ENCODE data around the gene TMEM117.
"Not testable (repeated sequence)": the region's sequence is repeated elsewhere in the genome, so short reads cannot be mapped to it uniquely, and the experiment has no call there.

Gene TMEM117

DNA sequence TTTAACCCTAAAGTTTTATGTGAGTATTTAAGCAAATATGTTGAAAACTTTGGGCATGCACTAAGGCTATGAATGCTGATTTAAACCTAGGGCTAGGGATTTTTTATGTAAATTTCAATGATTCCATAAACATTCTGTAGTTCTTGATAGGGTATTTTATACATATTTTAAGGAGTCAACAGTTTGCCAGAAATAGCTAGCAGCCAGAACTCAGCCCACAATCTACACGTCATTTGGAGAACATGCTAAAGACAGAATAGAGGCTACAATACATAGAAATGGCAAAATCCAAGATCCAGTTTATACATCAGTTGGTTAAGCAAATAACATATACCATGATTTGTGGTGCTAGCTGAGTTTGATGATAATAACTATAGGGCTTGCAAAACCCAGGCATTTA lies 184.7 kb downstream of the TMEM117 start:
- H3K27ac Mint-ChIP-seq: no peak overlapping the region
- H3K36me3 Mint-ChIP-seq: no peaks in the 10 kb centered on the region
- no peaks in the 10 kb centered on the region for H3K27me3 Mint-ChIP-seq
- DNase-seq: no peak
- H3K9me3 Mint-ChIP-seq: no peaks in the 10 kb centered on the region
- CTCF ChIA-PET: no interaction called here
- H3K4me3 Mint-ChIP-seq: no peak overlapping the region
- H3K4me1 Mint-ChIP-seq: no peaks in the 10 kb centered on the region

DNA sequence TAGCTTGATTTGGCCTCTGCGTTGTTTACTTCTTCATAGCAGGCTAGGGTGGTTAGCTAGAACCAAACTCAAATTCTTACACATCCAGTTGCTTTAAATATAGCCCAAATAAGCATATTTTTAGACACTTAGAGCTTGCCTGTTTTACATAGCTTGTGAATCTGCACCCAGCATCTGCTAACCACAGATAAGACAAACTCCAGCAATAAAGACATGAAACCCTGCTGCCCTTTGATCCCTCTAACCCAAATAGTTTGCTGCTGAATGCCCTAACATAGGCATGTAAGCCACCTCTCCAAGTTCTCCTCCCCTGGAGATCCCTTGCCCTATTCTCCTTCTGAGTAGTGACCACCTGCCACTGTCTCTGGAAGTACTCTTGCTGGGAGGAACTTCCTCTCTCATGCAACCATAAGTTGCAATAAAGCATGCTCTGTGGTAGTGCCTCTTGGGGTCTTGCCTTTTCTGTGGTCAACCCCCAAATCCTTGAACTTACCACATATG lies 185.6 kb downstream of the TMEM117 start:
- Mint-ChIP-seq H3K9me3 (no peaks in the 10 kb centered on the region), H3K4me3 (no peak overlapping the region), H3K4me1 (no peaks in the 10 kb centered on the region), H3K27ac (no peak overlapping the region), H3K27me3 (no peaks in the 10 kb centered on the region), H3K36me3 (no peaks in the 10 kb centered on the region)
- CTCF ChIA-PET: no interaction called here
- DNase-seq: no peak

DNA sequence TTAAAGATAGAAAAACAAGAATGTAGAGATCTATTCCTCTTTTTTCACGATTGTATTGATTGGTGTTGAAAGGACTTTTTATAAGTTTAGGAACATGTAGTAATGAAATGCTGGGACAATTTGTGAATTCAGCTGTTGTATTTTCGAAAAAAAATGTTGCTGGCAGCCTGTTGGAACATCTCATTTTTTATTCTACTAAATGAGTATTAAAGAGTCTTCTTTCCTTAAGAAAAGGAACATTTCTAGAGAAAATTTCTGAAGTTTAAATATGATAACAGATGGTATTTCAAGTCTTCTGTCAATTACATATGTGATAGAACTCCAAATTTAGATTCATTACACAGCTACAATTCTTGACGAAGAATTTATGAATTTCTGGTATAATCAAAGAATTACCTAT lies 189.6 kb downstream of the TMEM117 start:
- no peak for DNase-seq
- no peak overlapping the region for H3K27ac Mint-ChIP-seq
- CTCF ChIA-PET: no interaction called here
- H3K36me3 Mint-ChIP-seq: no peaks in the 10 kb centered on the region
- no peaks in the 10 kb centered on the region for H3K27me3 Mint-ChIP-seq
- H3K4me1 Mint-ChIP-seq: no peaks in the 10 kb centered on the region
- no peak overlapping the region for H3K4me3 Mint-ChIP-seq
- peaks cover 6% of the 10 kb centered on the region for H3K9me3 Mint-ChIP-seq

DNA sequence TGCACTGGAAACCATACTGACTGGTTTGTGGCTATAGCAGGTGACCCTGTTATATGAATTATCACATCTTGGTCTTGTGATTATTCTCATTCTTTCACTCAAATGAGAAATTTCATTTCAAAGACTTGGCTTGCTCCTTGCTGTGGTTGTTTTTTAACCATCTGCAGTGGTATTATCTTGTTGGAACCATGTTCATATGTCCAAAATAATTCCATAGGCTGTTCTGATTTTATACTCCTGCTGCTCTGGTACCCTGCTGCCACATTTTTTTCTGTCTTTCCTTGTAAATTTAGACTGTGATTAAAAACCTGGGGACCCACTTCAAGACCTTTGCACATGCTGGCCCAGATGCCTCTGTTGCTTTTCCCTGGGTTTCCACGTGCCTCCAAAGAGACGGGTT lies 190.2 kb downstream of the TMEM117 start:
- Mint-ChIP-seq H3K4me3 (no peak overlapping the region), H3K36me3 (no peaks in the 10 kb centered on the region), H3K27me3 (no peaks in the 10 kb centered on the region), H3K27ac (no peak overlapping the region), H3K9me3 (peaks cover 6% of the 10 kb centered on the region), H3K4me1 (no peaks in the 10 kb centered on the region)
- CTCF ChIA-PET: no interaction called here
- no peak for DNase-seq

DNA sequence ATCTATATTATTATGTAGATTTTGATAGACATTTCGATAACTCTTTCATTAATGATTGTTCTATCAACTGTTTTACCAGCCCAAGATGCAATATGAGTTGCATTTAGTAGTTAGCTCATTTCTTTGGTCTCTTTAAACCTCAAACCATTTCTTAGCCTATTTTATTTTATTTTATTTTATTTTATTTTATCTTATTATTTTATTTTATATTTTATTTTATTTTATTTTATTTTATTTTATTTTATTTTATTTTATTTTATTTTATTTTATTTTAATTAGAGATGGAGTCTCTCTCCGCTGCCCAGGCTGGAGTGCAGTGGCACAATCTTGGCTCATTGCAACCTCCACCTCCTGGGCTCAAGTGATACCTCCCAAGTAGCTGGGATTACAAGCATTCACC lies 191.0 kb downstream of the TMEM117 start:
- H3K9me3 Mint-ChIP-seq, H3K4me3 Mint-ChIP-seq, H3K36me3 Mint-ChIP-seq, H3K4me1 Mint-ChIP-seq, H3K27ac Mint-ChIP-seq, H3K27me3 Mint-ChIP-seq, DNase-seq: not testable (repeated sequence)
- CTCF ChIA-PET: interaction anchor here (1.1 kb wide), 1 partner anchor 12 kb away, joined by 3 read pairs; no protein-coding TSS in a partner anchor

DNA sequence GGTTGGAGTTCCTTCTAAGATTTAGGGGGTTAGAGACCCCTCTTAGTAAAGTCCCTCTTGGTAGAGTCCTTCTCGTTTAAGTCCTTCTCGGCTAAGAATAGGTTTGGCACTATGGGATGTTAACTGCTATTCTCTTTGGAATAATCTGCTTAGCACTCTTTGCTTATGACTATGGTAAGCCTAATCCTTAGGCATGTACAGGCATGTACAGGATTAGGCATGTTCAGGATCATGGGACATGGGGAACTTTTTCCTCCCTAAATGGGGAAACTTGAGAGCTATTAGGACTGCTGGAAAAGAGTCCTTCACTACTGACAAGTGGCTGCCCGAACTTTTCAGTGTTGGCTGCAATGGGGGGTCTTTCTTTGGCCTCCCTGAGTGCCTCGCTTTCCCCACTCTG lies 193.3 kb downstream of the TMEM117 start:
- H3K27me3 Mint-ChIP-seq: no peaks in the 10 kb centered on the region
- CTCF ChIA-PET: no interaction called here
- H3K4me1 Mint-ChIP-seq: no peaks in the 10 kb centered on the region

DNA sequence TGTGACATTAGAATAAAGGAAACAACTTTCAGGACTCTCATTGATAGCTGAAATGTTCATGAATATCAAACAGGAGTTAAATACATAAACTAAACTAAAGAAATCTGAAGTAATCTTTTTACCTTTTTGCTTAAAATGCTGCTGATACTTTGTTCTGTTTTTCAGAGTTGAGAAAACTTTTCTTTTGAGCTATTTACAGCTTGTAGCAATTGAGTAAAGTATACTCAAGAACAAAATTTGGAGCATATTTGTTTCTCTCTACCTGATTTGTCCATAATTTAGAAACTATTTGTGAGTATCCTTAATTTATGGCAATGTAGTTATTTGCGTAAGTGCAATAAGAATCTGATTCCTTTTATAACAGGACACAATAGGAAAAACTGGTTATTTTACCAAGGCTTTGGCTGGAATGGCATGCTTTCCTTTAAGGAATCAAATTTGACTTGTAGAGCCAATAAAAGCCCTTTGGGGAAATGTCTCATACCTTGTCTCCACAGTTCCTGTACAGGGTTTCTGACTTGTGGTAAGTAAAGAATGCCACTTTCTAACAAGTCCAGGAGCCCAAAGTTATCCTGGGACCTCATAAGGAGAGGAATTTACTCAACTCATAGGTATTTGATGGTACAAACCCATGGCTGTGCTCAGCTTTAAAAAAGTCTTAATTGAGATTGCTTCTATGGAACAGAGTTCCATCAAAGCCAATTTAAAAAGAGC lies 195.7 kb downstream of the TMEM117 start:
- H3K4me3 Mint-ChIP-seq: no peak overlapping the region
- H3K9me3 Mint-ChIP-seq: peaks cover 9% of the 10 kb centered on the region
- no peaks in the 10 kb centered on the region for H3K27me3 Mint-ChIP-seq
- H3K27ac Mint-ChIP-seq: no peak overlapping the region
- CTCF ChIA-PET: no interaction called here
- H3K36me3 Mint-ChIP-seq: no peaks in the 10 kb centered on the region
- DNase-seq: no peak
- no peaks in the 10 kb centered on the region for H3K4me1 Mint-ChIP-seq

More for the DNA sequence above, 193.3 kb downstream of the TMEM117 start:
- Mint-ChIP-seq H3K9me3 (peaks cover 9% of the 10 kb centered on the region), H3K36me3 (no peaks in the 10 kb centered on the region), H3K4me3 (no peak overlapping the region), H3K27ac (no peak overlapping the region)
- DNase-seq: no peak

DNA sequence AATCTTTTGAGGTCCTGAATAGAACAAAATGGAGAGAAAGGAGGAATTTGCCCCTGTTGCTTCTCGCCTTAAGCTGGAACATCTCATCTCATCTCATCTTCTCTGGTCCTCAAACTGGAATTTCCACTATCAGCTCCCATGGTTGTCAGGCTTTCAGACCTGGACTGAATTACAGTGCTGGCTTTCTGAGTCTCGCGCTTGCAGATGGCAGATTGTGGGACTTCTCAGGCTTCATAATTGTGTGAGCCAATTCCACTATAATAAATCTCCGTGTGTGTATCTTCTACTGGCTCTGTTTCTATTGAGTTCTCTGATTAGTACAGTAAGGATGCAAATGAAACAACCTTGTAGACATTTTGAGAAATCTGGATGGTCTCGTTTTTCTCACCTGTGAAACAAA lies 199.0 kb downstream of the TMEM117 start:
- DNase-seq: no peak
- Mint-ChIP-seq H3K27me3 (no peaks in the 10 kb centered on the region), H3K4me1 (no peaks in the 10 kb centered on the region), H3K27ac (no peak overlapping the region), H3K36me3 (no peaks in the 10 kb centered on the region), H3K9me3 (peaks cover 4% of the 10 kb centered on the region), H3K4me3 (no peak overlapping the region)
- CTCF ChIA-PET: no interaction called here

DNA sequence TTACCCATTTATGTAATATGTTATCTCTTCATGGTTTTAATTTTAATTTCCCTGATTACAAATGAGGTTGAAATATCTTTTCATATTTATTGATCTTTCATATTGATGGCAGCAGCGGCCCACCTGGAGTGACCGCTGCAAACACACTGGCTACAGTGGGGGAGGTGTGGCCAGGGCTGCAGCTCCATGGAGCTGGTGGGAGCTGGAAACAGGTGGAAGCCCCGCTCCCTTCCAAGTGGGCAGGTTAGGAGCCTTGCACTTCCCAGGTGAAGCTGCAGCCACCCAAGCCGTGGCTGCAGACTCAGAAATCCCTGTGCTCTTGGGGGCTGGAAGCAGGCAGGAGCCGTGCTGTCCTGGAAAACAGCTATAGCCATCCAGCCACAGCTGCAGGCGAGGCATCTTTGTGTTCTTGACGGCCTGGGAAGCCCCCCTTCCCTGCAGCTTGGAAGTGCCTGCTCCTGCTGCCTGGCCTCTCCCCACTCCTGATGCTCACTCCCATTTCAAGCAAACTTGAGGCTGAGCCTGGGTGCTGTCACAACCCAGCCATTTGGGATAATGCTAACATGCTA lies 201.1 kb downstream of the TMEM117 start:
- no peaks in the 10 kb centered on the region for H3K27me3 Mint-ChIP-seq
- H3K27ac Mint-ChIP-seq: no peak overlapping the region
- no peaks in the 10 kb centered on the region for H3K36me3 Mint-ChIP-seq
- H3K4me1 Mint-ChIP-seq: no peaks in the 10 kb centered on the region
- DNase-seq: no peak
- H3K4me3 Mint-ChIP-seq: no peak overlapping the region
- H3K9me3 Mint-ChIP-seq: peaks cover 2% of the 10 kb centered on the region
- CTCF ChIA-PET: no interaction called here

DNA sequence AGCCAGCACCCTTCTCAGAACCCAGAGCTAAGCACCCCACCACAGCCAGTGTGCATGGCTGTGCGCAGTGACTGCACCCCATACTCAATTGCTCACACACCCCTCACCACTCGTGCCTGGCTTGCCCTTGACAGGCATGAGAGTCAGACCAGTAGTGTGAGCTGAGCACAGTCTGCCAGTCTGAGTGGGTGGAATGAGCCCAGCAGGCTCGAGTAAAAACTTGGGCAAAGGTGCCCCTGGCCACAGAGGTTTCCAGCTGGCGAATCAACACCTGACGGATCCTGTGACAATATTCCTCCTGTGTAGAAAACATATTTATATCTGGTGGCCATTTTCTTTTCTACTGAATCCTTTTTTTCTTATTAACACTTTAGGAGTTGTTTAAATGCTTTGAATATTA lies 202.5 kb downstream of the TMEM117 start:
- CTCF ChIA-PET: no interaction called here
- H3K4me3 Mint-ChIP-seq: no peak overlapping the region
- H3K36me3 Mint-ChIP-seq: no peaks in the 10 kb centered on the region

DNA sequence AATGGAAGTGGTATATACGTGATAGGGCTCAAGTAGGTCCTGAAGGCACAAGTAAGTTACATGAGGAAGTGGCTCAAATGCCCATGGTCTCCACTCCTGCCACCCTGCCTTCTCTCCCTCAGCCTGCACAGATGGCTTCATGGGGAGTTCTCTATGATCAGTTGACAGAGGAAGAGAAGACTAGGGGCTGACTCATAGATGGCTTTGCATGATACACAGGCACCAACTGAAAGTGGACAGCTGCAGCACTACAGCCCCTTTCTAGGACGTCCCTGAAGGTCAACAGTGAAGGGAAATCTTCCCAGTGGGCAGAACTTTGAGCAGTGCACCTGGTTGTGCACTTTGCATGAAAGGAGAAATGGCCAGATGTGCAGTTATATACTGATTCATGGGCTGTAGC lies 208.6 kb downstream of the TMEM117 start:
- H3K4me1 Mint-ChIP-seq, CTCF ChIA-PET, H3K9me3 Mint-ChIP-seq: not testable (repeated sequence)

More for the DNA sequence above, 202.5 kb downstream of the TMEM117 start:
- Mint-ChIP-seq H3K4me1 (no peaks in the 10 kb centered on the region), H3K9me3 (peaks cover 2% of the 10 kb centered on the region), H3K27ac (no peak overlapping the region), H3K27me3 (no peaks in the 10 kb centered on the region)
- no peak for DNase-seq

DNA sequence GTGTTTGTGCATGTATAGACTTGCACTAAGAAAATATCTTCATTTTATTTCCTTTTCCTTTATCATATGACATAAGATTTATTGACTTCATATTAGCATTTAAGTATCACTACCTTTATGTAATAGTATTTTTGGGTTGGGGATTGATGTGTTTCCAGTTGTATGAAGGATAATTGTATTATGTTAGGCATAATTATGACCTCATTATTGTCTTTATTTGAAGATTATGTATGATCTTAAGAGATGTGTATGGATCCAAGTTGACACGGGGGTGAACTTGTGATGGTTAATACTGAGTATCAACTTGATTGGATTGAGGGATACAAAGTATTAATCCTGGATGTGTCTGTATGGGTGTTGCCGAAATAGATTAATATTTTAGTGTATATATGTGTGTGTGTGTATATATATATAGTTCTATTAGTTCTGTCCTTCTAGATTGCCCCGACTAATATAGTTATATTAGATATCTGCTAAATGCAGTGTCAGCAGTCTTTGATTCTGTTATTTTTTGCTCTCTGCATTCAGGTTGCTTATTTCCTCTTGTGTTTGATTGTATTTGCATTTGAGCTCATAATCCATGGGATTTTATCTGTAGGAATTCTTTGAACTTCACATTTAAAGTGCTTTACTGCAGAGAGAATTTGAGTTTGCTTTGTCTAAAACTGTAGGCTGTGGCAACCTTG lies 211.0 kb downstream of the TMEM117 start:
- Mint-ChIP-seq H3K4me1 (no peaks in the 10 kb centered on the region), H3K27ac (no peak overlapping the region), H3K36me3 (no peaks in the 10 kb centered on the region), H3K27me3 (no peaks in the 10 kb centered on the region), H3K4me3 (no peak overlapping the region), H3K9me3 (peaks cover 4% of the 10 kb centered on the region)
- no peak for DNase-seq
- CTCF ChIA-PET: no interaction called here

More for the DNA sequence above, 208.6 kb downstream of the TMEM117 start:
- not testable (repeated sequence) for H3K4me3 Mint-ChIP-seq, H3K27me3 Mint-ChIP-seq, H3K36me3 Mint-ChIP-seq, DNase-seq, H3K27ac Mint-ChIP-seq

DNA sequence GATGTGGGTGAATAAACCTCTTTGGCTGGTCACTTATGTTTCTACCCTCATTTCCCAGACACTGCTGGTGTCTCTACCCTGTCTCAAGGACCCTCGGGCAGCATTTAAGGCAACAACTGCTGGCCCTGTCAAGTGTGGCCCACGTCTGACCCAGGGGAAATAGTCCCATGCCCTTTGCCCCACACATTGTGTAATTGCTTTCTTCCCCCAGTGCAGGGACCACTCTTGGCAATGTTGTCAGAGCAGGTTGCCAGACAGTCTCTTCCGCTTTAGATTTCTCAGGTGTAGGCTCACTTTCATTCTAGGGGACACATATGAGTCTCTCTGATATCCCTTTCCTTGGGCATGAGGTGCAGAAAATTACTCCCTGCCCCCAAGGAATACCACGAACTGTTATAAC lies 216.7 kb downstream of the TMEM117 start:
- CTCF ChIA-PET: no interaction called here
- H3K36me3 Mint-ChIP-seq: no peaks in the 10 kb centered on the region
- no peaks in the 10 kb centered on the region for H3K9me3 Mint-ChIP-seq
- H3K27me3 Mint-ChIP-seq: no peaks in the 10 kb centered on the region
- no peak for DNase-seq
- H3K4me1 Mint-ChIP-seq: no peaks in the 10 kb centered on the region
- H3K27ac Mint-ChIP-seq: no peak overlapping the region
- no peak overlapping the region for H3K4me3 Mint-ChIP-seq

DNA sequence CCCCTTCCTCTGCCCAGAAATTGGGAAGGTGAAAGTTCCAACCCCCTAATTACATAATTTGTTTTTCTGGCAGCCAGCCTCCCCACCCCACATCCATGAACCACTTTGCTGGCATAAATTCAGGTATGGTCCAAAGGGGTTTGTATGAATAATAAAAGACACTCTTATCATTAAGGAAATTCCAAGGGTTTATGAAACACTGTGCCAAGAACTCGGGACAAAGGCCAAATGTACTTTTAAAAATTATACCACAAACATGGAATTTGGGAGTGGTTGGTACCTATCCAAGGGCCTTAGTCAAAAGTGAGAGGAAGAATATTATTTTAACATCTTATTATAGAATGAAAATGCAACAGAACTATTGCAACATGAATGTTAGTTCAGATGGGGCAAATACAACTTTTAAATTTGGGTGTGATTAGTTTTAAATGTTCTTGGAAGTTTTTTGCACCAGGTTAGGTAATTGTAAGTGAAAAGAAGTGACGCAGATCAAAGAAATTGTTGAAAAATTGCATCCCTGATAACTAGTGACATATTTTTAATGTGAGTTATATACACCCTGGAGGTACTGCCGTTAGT lies 217.8 kb downstream of the TMEM117 start:
- no peaks in the 10 kb centered on the region for H3K9me3 Mint-ChIP-seq
- no peaks in the 10 kb centered on the region for H3K36me3 Mint-ChIP-seq
- no peaks in the 10 kb centered on the region for H3K4me1 Mint-ChIP-seq
- H3K4me3 Mint-ChIP-seq: no peak overlapping the region
- CTCF ChIA-PET: no interaction called here
- H3K27me3 Mint-ChIP-seq: no peaks in the 10 kb centered on the region
- no peak for DNase-seq
- no peak overlapping the region for H3K27ac Mint-ChIP-seq

DNA sequence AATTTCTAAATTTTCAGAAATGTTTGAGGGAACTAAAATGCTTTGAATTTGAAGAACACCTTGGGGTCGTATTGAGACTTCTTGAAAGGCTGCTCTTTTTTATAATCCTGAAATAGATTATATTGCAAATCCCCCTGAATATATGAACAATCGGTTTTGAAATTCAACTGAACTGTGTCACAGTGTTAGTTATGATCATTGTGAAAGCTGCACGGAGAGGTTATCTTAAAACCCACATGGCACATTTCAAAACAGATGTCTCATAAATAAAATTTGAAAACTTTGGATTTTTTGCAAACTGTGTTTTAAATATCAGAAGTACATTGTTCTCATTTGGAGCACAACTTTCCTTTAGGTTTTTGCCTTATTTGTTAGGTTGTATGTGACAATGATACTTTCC lies 218.4 kb downstream of the TMEM117 start:
- no peak overlapping the region for H3K4me3 Mint-ChIP-seq
- H3K36me3 Mint-ChIP-seq: no peaks in the 10 kb centered on the region
- no peaks in the 10 kb centered on the region for H3K27me3 Mint-ChIP-seq
- H3K9me3 Mint-ChIP-seq: no peaks in the 10 kb centered on the region
- no peak for DNase-seq
- no peak overlapping the region for H3K27ac Mint-ChIP-seq
- CTCF ChIA-PET: no interaction called here
- H3K4me1 Mint-ChIP-seq: no peaks in the 10 kb centered on the region
